ENCODE data around the gene UBASH3B.

UBASH3B gene

GRCh38 chr11:122789907-122790306 lies 134.4 kb downstream of the UBASH3B start:
- H3K27me3 ChIP-seq (ENCODE audit: control insufficient read depth in 2 of 2, insufficient read depth in 2 of 2, low read length in 2 of 2), result no peaks in the 10 kb centered on the region
- H3K4me1 ChIP-seq (ENCODE audit: control insufficient read depth in 2 of 2, insufficient read depth in 2 of 2, low read length in 2 of 2), result no peaks in the 10 kb centered on the region
- no peak overlapping the region for H3K9ac ChIP-seq (ENCODE audit: low read depth in 1 of 2, low read length in 2 of 2)
- no peak overlapping the region for H3K4me3 ChIP-seq (ENCODE audit: low read length in 2 of 2)
- no peaks in the 10 kb centered on the region for H3K9me3 ChIP-seq (ENCODE audit: control insufficient read depth in 2 of 2, low read length in 2 of 2)
- H3K36me3 ChIP-seq (ENCODE audit: control insufficient read depth in 2 of 2, insufficient read depth in 2 of 2, low read length in 2 of 2), result peaks cover 0 to 4% of the 10 kb centered on the region in 2 donors
- no peak overlapping the region for H3K27ac ChIP-seq (ENCODE audit: low read depth in 2 of 2, low read length in 2 of 2)

- H3K9me3 ChIP-seq (ENCODE audit: control insufficient read depth in 2 of 2, low read length in 2 of 2), result no peaks in the 10 kb centered on the region
- H3K27me3 ChIP-seq (ENCODE audit: control insufficient read depth in 2 of 2, insufficient read depth in 2 of 2, low read length in 2 of 2), result no peaks in the 10 kb centered on the region
- H3K9ac ChIP-seq (ENCODE audit: low read depth in 1 of 2, low read length in 2 of 2), result no peak overlapping the region
- peaks cover 0 to 4% of the 10 kb centered on the region in 2 donors for H3K36me3 ChIP-seq (ENCODE audit: control insufficient read depth in 2 of 2, insufficient read depth in 2 of 2, low read length in 2 of 2)
- H3K4me3 ChIP-seq (ENCODE audit: low read length in 2 of 2), result no peak overlapping the region
- H3K27ac ChIP-seq (ENCODE audit: low read depth in 2 of 2, low read length in 2 of 2), result no peak overlapping the region
- H3K4me1 ChIP-seq (ENCODE audit: control insufficient read depth in 2 of 2, insufficient read depth in 2 of 2, low read length in 2 of 2), result no peaks in the 10 kb centered on the region
Measured at GRCh38 chr11:122791411-122791810, 135.9 kb downstream of the UBASH3B start.

- Histone ChIP-seq H3K9me3 (ENCODE audit: control insufficient read depth in 2 of 2, low read length in 2 of 2) (no peaks in the 10 kb centered on the region), H3K27ac (ENCODE audit: low read depth in 2 of 2, low read length in 2 of 2) (no peak overlapping the region), H3K4me1 (ENCODE audit: control insufficient read depth in 2 of 2, insufficient read depth in 2 of 2, low read length in 2 of 2) (no peaks in the 10 kb centered on the region), H3K4me3 (ENCODE audit: low read length in 2 of 2) (no peak overlapping the region), H3K27me3 (ENCODE audit: control insufficient read depth in 2 of 2, insufficient read depth in 2 of 2, low read length in 2 of 2) (no peaks in the 10 kb centered on the region), H3K36me3 (ENCODE audit: control insufficient read depth in 2 of 2, insufficient read depth in 2 of 2, low read length in 2 of 2) (peaks cover 0 to 4% of the 10 kb centered on the region in 2 donors), H3K9ac (ENCODE audit: low read depth in 1 of 2, low read length in 2 of 2) (no peak overlapping the region)
Measured at GRCh38 chr11:122791836-122792235, 136.3 kb downstream of the UBASH3B start.

GRCh38 chr11:122793515-122793914 lies 138.0 kb downstream of the UBASH3B start:
- Histone ChIP-seq H3K9me3 (ENCODE audit: control insufficient read depth in 2 of 2, low read length in 2 of 2) (no peaks in the 10 kb centered on the region), H3K27me3 (ENCODE audit: control insufficient read depth in 2 of 2, insufficient read depth in 2 of 2, low read length in 2 of 2) (no peaks in the 10 kb centered on the region), H3K4me3 (ENCODE audit: low read length in 2 of 2) (no peak overlapping the region), H3K4me1 (ENCODE audit: control insufficient read depth in 2 of 2, insufficient read depth in 2 of 2, low read length in 2 of 2) (no peaks in the 10 kb centered on the region), H3K27ac (ENCODE audit: low read depth in 2 of 2, low read length in 2 of 2) (no peak overlapping the region), H3K36me3 (ENCODE audit: control insufficient read depth in 2 of 2, insufficient read depth in 2 of 2, low read length in 2 of 2) (peaks cover 0 to 8% of the 10 kb centered on the region in 2 donors), H3K9ac (ENCODE audit: low read depth in 1 of 2, low read length in 2 of 2) (no peak overlapping the region)

- H3K36me3 ChIP-seq (ENCODE audit: control insufficient read depth in 2 of 2, insufficient read depth in 2 of 2, low read length in 2 of 2), result peaks cover 0 to 4% of the 10 kb centered on the region in 2 donors
- H3K9me3 ChIP-seq (ENCODE audit: control insufficient read depth in 2 of 2, low read length in 2 of 2), result no peaks in the 10 kb centered on the region
- H3K27ac ChIP-seq (ENCODE audit: low read depth in 2 of 2, low read length in 2 of 2), result no peak overlapping the region
- H3K4me3 ChIP-seq (ENCODE audit: low read length in 2 of 2), result no peak overlapping the region
- H3K27me3 ChIP-seq (ENCODE audit: control insufficient read depth in 2 of 2, insufficient read depth in 2 of 2, low read length in 2 of 2), result no peaks in the 10 kb centered on the region
- H3K4me1 ChIP-seq (ENCODE audit: control insufficient read depth in 2 of 2, insufficient read depth in 2 of 2, low read length in 2 of 2), result no peaks in the 10 kb centered on the region
- no peak overlapping the region for H3K9ac ChIP-seq (ENCODE audit: low read depth in 1 of 2, low read length in 2 of 2)
Measured at GRCh38 chr11:122795307-122795706, 139.8 kb downstream of the UBASH3B start.

GRCh38 chr11:122796128-122796717 lies 140.7 kb downstream of the UBASH3B start:
- Histone ChIP-seq H3K9ac (ENCODE audit: low read depth in 1 of 2, low read length in 2 of 2) (no peak overlapping the region), H3K27ac (ENCODE audit: low read depth in 2 of 2, low read length in 2 of 2) (no peak overlapping the region), H3K4me3 (ENCODE audit: low read length in 2 of 2) (no peak overlapping the region), H3K4me1 (ENCODE audit: control insufficient read depth in 2 of 2, insufficient read depth in 2 of 2, low read length in 2 of 2) (no peaks in the 10 kb centered on the region), H3K36me3 (ENCODE audit: control insufficient read depth in 2 of 2, insufficient read depth in 2 of 2, low read length in 2 of 2) (peaks cover 0 to 4% of the 10 kb centered on the region in 2 donors), H3K9me3 (ENCODE audit: control insufficient read depth in 2 of 2, low read length in 2 of 2) (no peaks in the 10 kb centered on the region), H3K27me3 (ENCODE audit: control insufficient read depth in 2 of 2, insufficient read depth in 2 of 2, low read length in 2 of 2) (no peaks in the 10 kb centered on the region)

- H3K27ac ChIP-seq (ENCODE audit: low read depth in 2 of 2, low read length in 2 of 2), result no peak overlapping the region
- H3K27me3 ChIP-seq (ENCODE audit: control insufficient read depth in 2 of 2, insufficient read depth in 2 of 2, low read length in 2 of 2), result no peaks in the 10 kb centered on the region
- H3K36me3 ChIP-seq (ENCODE audit: control insufficient read depth in 2 of 2, insufficient read depth in 2 of 2, low read length in 2 of 2), result peaks cover 0 to 4% of the 10 kb centered on the region in 2 donors
- no peaks in the 10 kb centered on the region for H3K4me1 ChIP-seq (ENCODE audit: control insufficient read depth in 2 of 2, insufficient read depth in 2 of 2, low read length in 2 of 2)
- no peak overlapping the region for H3K9ac ChIP-seq (ENCODE audit: low read depth in 1 of 2, low read length in 2 of 2)
- no peak overlapping the region for H3K4me3 ChIP-seq (ENCODE audit: low read length in 2 of 2)
- no peaks in the 10 kb centered on the region for H3K9me3 ChIP-seq (ENCODE audit: control insufficient read depth in 2 of 2, low read length in 2 of 2)
Measured at GRCh38 chr11:122797651-122798050, 142.1 kb downstream of the UBASH3B start.

- Histone ChIP-seq H3K9me3 (ENCODE audit: control insufficient read depth in 2 of 2, low read length in 2 of 2) (no peaks in the 10 kb centered on the region), H3K9ac (ENCODE audit: low read depth in 1 of 2, low read length in 2 of 2) (no peak overlapping the region), H3K36me3 (ENCODE audit: control insufficient read depth in 2 of 2, insufficient read depth in 2 of 2, low read length in 2 of 2) (peaks cover 0 to 4% of the 10 kb centered on the region in 2 donors), H3K27ac (ENCODE audit: low read depth in 2 of 2, low read length in 2 of 2) (no peak overlapping the region), H3K4me3 (ENCODE audit: low read length in 2 of 2) (no peak overlapping the region), H3K27me3 (ENCODE audit: control insufficient read depth in 2 of 2, insufficient read depth in 2 of 2, low read length in 2 of 2) (no peaks in the 10 kb centered on the region), H3K4me1 (ENCODE audit: control insufficient read depth in 2 of 2, insufficient read depth in 2 of 2, low read length in 2 of 2) (no peaks in the 10 kb centered on the region)
Measured at GRCh38 chr11:122799406-122800105, 144.0 kb downstream of the UBASH3B start.

GRCh38 chr11:122802876-122803275 lies 147.4 kb downstream of the UBASH3B start:
- Histone ChIP-seq H3K36me3 (ENCODE audit: control insufficient read depth in 2 of 2, insufficient read depth in 2 of 2, low read length in 2 of 2) (no peaks in the 10 kb centered on the region), H3K27me3 (ENCODE audit: control insufficient read depth in 2 of 2, insufficient read depth in 2 of 2, low read length in 2 of 2) (no peaks in the 10 kb centered on the region), H3K4me1 (ENCODE audit: control insufficient read depth in 2 of 2, insufficient read depth in 2 of 2, low read length in 2 of 2) (no peaks in the 10 kb centered on the region), H3K9ac (ENCODE audit: low read depth in 1 of 2, low read length in 2 of 2) (no peak overlapping the region), H3K4me3 (ENCODE audit: low read length in 2 of 2) (no peak overlapping the region), H3K27ac (ENCODE audit: low read depth in 2 of 2, low read length in 2 of 2) (no peak overlapping the region), H3K9me3 (ENCODE audit: control insufficient read depth in 2 of 2, low read length in 2 of 2) (no peaks in the 10 kb centered on the region)

GRCh38 chr11:122803306-122803705 lies 147.8 kb downstream of the UBASH3B start:
- Histone ChIP-seq H3K9me3 (ENCODE audit: control insufficient read depth in 2 of 2, low read length in 2 of 2) (no peaks in the 10 kb centered on the region), H3K36me3 (ENCODE audit: control insufficient read depth in 2 of 2, insufficient read depth in 2 of 2, low read length in 2 of 2) (no peaks in the 10 kb centered on the region), H3K4me1 (ENCODE audit: control insufficient read depth in 2 of 2, insufficient read depth in 2 of 2, low read length in 2 of 2) (no peaks in the 10 kb centered on the region), H3K27ac (ENCODE audit: low read depth in 2 of 2, low read length in 2 of 2) (no peak overlapping the region), H3K4me3 (ENCODE audit: low read length in 2 of 2) (no peak overlapping the region), H3K27me3 (ENCODE audit: control insufficient read depth in 2 of 2, insufficient read depth in 2 of 2, low read length in 2 of 2) (no peaks in the 10 kb centered on the region), H3K9ac (ENCODE audit: low read depth in 1 of 2, low read length in 2 of 2) (no peak overlapping the region)

All from mucosa of rectum (tissue), 2 donors.